Measurements from ENCODE around the gene GLMP.

DNA sequence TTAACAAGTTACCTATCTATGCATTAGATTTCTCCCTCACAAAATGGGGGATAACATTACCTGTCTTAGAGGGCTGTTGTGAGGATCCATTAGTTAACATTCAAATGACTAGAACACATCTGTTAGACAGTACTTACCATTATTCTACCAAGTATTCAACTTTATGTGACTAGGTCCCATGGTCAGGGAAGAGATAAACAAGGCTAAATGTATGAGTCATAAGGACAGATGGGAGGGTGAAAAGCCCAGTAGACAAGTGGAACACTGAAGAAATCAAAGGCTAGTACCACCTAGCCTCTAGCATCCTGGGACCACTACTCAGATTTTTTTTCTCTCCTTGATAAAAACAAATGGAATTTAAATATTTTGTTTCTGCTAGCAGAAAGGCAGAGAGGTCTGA, 12.6 kb upstream of the GLMP start:
- TF ChIP-seq ZNF274 (IDR thresholded peaks at IDR 0.05; ENCODE audit: low read depth, low read length), result no peak
- TF ChIP-seq YY1 (IDR thresholded peaks at IDR 0.05; ENCODE audit: insufficient read depth, insufficient read length), result no peak

All from NT2/D1 (cell line).